Natural killer cell treated with Interleukin-12 subunit alpha and Interleukin-12 subunit beta and Interleukin-15 and Interleukin-18, amount 100 ng/mL, for 72 hours (primary cell): ENCODE data around the gene USP28. TPM values are rescaled to one million over a fixed set of nuclear protein-coding genes. Genes with fewer than 3 reads are reported as not detected.
"Not testable (repeated sequence)": the region's sequence is repeated elsewhere in the genome, so short reads cannot be mapped to it uniquely, and the experiment has no call there.

ENCODE experiments used
- ATAC-seq, 2 donors: fragments of 150-1000 bp; cut with Tn5 transposase in 1 of 2; sonication (Bioruptor Pico), chemical (Tn5 transposase) in 1 of 2; 2 replicates each; pipeline ENCODE4 v1.10.0; 2021
- DNase-seq: peaks from one replicate; pipeline ENCODE4 v3.0.0; 2022; ENCODE audit warnings: low spot score
- H3K27ac Mint-ChIP-seq, 2 donors: 1 replicate in 1 of 2; 2 replicates in 1 of 2; pipeline ENCODE4 v1.8.0; 2022; ENCODE audit warnings: mixed read lengths in 2 of 2, mild to moderate bottlenecking in 1 of 2, moderate library complexity in 1 of 2
- H3K27me3 Mint-ChIP-seq, 2 donors: 1 replicate in 1 of 2; 2 replicates in 1 of 2; pipeline ENCODE4 v1.8.0; 2022; ENCODE audit warnings: mixed read lengths in 2 of 2
- H3K36me3 Mint-ChIP-seq: one replicate; pipeline ENCODE4 v1.8.0; 2022; ENCODE audit warnings: mixed read lengths
- H3K4me1 Mint-ChIP-seq, 2 donors: 1 replicate in 1 of 2; 2 replicates in 1 of 2; pipeline ENCODE4 v1.8.0; 2022; ENCODE audit warnings: low read depth in 2 of 2, mixed read lengths in 2 of 2, mild to moderate bottlenecking in 1 of 2
- H3K4me3 Mint-ChIP-seq: one replicate; pipeline ENCODE4 v1.8.0; 2022; ENCODE audit warnings: mixed read lengths
- H3K9me3 Mint-ChIP-seq: 2 replicates; pipeline ENCODE4 v1.8.0; 2022; ENCODE audit warnings: mixed read lengths
- total RNA-seq, 2 donors: library from RNA; stranded (reverse); gene quantifications; one replicate each; pipeline ENCODE4 v1.2.3, GENCODE V29; 2022

USP28 gene
- total RNA-seq, 2 donors from 2014 or later = 63.7 to 67.3 TPM

DNA sequence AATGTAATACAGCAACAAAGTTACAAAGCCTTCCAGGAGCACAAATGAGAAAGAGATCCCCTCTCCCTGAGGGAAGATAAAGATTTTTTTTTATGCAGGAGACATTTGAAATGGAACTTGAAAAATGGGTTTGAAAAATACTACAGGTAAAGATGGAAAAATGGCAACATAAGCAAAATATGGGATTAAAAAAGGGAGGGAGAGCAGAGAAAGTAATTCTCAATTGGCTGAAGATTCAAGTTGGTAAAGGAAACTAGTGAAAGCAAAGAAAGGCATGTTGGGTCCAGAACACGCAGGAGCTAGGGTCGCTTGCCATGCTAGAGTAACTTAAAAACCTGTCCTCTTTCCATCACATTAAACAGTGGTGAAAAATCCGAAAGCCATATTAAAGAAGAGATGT lies 103.4 kb downstream of the USP28 start:
- H3K27me3 Mint-ChIP-seq = no peaks in the 10 kb centered on the region
- H3K9me3 Mint-ChIP-seq = no peaks in the 10 kb centered on the region
- H3K4me3 Mint-ChIP-seq = peak overlapping the region; percentile 100
- H3K36me3 Mint-ChIP-seq = peaks cover 11% of the 10 kb centered on the region
- peaks cover 23 to 36% of the 10 kb centered on the region in 2 donors for H3K4me1 Mint-ChIP-seq
- H3K27ac Mint-ChIP-seq = peak overlapping the region; percentile 94 to 98
- no peak for ATAC-seq
- no peak for DNase-seq

DNA sequence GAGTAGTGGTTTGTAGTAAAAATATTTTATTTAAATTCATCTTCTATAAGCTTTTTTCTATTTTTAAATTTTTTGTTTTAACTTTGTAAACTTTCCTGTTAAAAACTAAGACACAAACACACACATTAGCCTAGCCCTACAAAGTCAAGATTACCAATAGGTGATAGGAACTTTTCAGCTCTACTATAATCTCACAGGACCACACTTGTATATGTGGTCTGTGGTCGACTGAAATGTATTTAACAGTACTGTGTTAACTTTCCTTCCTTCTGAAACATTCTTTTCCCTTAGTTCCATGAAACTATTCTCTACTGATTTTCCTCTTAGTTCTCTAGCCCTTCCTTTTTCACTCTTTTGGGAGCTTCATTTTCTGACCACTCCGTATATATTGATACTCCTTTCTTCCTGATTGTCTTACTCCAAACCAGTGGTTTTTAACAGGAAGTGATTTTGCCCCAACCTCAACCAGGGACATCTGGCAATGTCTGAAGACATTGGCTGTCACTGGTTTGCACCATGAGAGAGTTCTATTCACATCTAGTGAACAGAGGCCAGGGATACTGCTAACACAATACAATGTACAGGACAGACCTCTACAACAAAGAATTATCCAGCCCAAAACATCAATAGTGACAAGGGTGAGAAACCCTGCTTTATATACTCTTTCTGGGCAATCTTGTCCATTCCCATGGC lies 110.7 kb downstream of the USP28 start:
- ATAC-seq = no peak
- no peaks in the 10 kb centered on the region for H3K9me3 Mint-ChIP-seq

GRCh38 chr11:113763040-113763439 lies 112.3 kb downstream of the USP28 start:
- Mint-ChIP-seq H3K4me1 (peaks cover 24 to 26% of the 10 kb centered on the region in 2 donors), H3K36me3 (peaks cover 32% of the 10 kb centered on the region)
- not testable (repeated sequence) for DNase-seq, ATAC-seq, H3K9me3 Mint-ChIP-seq, H3K4me3 Mint-ChIP-seq, H3K27me3 Mint-ChIP-seq, H3K27ac Mint-ChIP-seq

More for the DNA sequence above, 110.7 kb downstream of the USP28 start:
- Mint-ChIP-seq H3K27ac (peak overlapping the region in 1 of 2 donors; percentile 3), H3K36me3 (peaks cover 21% of the 10 kb centered on the region), H3K4me1 (peaks cover 26% of the 10 kb centered on the region in 2 donors), H3K4me3 (peak overlapping the region; percentile 44), H3K27me3 (no peaks in the 10 kb centered on the region)
- no peak for DNase-seq

DNA sequence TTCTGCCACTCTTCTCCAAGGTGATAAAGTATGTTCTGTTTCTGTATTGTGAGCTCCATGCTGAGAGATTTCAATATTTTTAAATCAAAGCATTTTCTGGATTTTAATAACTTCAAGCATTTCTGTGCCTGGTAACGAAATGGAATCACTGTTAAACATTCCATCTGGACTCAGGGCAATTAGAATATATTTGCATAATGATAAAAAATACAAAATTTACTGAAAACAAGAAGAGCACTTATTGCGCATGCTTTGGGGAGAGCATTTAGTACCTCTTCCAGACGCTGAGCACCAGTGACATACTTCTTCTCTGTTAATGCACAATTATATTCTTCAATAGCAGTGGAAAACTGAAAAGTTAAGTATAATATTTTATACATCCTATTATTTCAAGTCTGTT lies 115.1 kb downstream of the USP28 start:
- Mint-ChIP-seq H3K36me3 (peaks cover 28% of the 10 kb centered on the region), H3K27ac (no peak overlapping the region)

DNA sequence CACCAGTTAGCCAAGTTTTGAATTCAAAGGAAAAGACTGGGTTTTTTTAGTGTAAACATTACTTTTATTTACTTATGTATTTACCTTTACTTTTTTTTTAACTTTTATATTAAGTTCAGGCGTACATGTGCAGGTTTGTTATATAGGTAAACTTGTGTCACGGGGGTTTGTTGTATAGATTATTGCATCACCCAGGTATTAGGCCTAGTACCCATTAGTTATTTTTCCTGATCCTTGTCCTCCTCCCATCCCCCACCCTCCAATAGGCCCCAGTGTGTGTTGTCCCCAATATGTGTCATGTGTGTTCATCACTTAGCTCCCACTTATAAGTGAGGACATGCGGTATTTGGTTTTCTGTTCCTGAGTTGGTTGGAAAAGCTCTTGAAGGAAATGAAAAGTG lies 122.4 kb downstream of the USP28 start:
- no peak for DNase-seq
- no peaks in the 10 kb centered on the region for H3K9me3 Mint-ChIP-seq

More for the DNA sequence above, 115.1 kb downstream of the USP28 start:
- Mint-ChIP-seq H3K4me3 (no peak overlapping the region), H3K9me3 (no peaks in the 10 kb centered on the region), H3K4me1 (peaks cover 8 to 15% of the 10 kb centered on the region in 2 donors), H3K27me3 (no peaks in the 10 kb centered on the region)
- no peak for ATAC-seq
- no peak for DNase-seq

More for the DNA sequence above, 122.4 kb downstream of the USP28 start:
- ATAC-seq = no peak
- Mint-ChIP-seq H3K27ac (no peak overlapping the region), H3K4me1 (no peaks in the 10 kb centered on the region), H3K36me3 (peaks cover 13% of the 10 kb centered on the region), H3K4me3 (no peak overlapping the region), H3K27me3 (no peaks in the 10 kb centered on the region)

Other genes starting within 250 kb of the USP28 start
- gene TMPRSS5, start 169.3 kb downstream of the USP28 start, total RNA-seq = 1 to 10 TPM in 1 of 2 donors, under 1 TPM in 1; 0.38 to 2.1 TPM
- 10 to 100 TPM; 19.6 to 23.8 TPM for gene ZW10, start 101.9 kb downstream of the USP28 start, total RNA-seq
- not detected for gene CLDN25, start 95.8 kb downstream of the USP28 start, total RNA-seq
- gene HTR3B, start 29.2 kb upstream of the USP28 start, total RNA-seq = not detected
- gene HTR3A, start 99.5 kb upstream of the USP28 start, total RNA-seq = not detected
- gene ZBTB16, start 184.1 kb upstream of the USP28 start, total RNA-seq = 10 to 100 TPM in 1 of 2 donors, 1 to 10 TPM in 1; 2.7 to 13.1 TPM